IMR-90 (cell line): ENCODE results near the gene MCTP1. TPM values are rescaled to one million over a fixed set of nuclear protein-coding genes. Genes with fewer than 3 reads are reported as not detected.

Experiments used
- ATAC-seq: fragments of 200-7000 bp; cut with Tn5 transposase; 2 replicates; pipeline ENCODE4 v1.9.1; 2020; ENCODE audit warnings: low read depth, mild to moderate bottlenecking, moderate library complexity
- BruUV-seq: library from RNA; stranded (reverse); fragments of 400-500 nt; replicated peaks from 2 replicates; lab custom pipeline; 2021; lab: Mats Ljungman, UMichigan
- CTCF ChIA-PET: fragments of 300-600 bp; formaldehyde crosslinking; extraction: SDS; loops from one replicate; lab custom pipeline; 2021; ENCODE audit warnings: antibody characterized with exemption; lab: Yijun Ruan, JAX
- POLR2A ChIA-PET: fragments of 300-600 bp; sonication (Branson Sonifier 250); formaldehyde crosslinking; loops from one replicate; lab custom pipeline; 2022; ENCODE audit warnings: antibody characterized with exemption; ENCODE audit not compliant: unreplicated experiment; lab: Charles Lee
- DNase-seq: peaks from one replicate; pipeline ENCODE4 v3.0.0; 2013
- H2AFZ ChIP-seq: replicated peaks from 2 replicates; pipeline ENCODE3; 2013; ENCODE audit warnings: low read length, mild to moderate bottlenecking; ENCODE audit not compliant: poor library complexity
- H2AK5ac ChIP-seq: 2 replicates; pipeline ENCODE4 v1.6.1; 2013; ENCODE audit warnings: low read depth, low read length, inconsistent platforms
- H2AK9ac ChIP-seq: replicated peaks from 2 replicates; pipeline ENCODE3; 2013; ENCODE audit warnings: mild to moderate bottlenecking, low read depth, low read length, moderate library complexity; ENCODE audit not compliant: poor library complexity
- H2BK120ac ChIP-seq: 2 replicates; pipeline ENCODE4 v1.6.1; 2013; ENCODE audit warnings: low read depth, low read length, inconsistent platforms
- H2BK15ac ChIP-seq: 3 replicates; pipeline ENCODE4 v1.6.1; 2013; ENCODE audit warnings: low read depth, low read length, inconsistent platforms
- H2BK20ac ChIP-seq: 2 replicates; pipeline ENCODE4 v1.6.1; 2013; ENCODE audit warnings: low read depth, mild to moderate bottlenecking, inconsistent platforms, low read length, moderate library complexity
- H2BK5ac ChIP-seq: 2 replicates; pipeline ENCODE4 v1.6.1; 2013; ENCODE audit warnings: mild to moderate bottlenecking, low read depth, low read length, inconsistent platforms; ENCODE audit not compliant: poor library complexity, severe bottlenecking
- H3K14ac ChIP-seq: replicated peaks from 2 replicates; pipeline ENCODE4 v1.6.1; 2013; ENCODE audit warnings: low read depth, low read length, inconsistent platforms
- H3K18ac ChIP-seq: 2 replicates; pipeline ENCODE4 v1.6.1; 2013; ENCODE audit warnings: low read depth, low read length, control low read depth
- H3K23ac ChIP-seq: 2 replicates; pipeline ENCODE4 v1.6.1; 2013; ENCODE audit warnings: low read depth, low read length, inconsistent platforms
- H3K27ac ChIP-seq: 2 replicates; pipeline ENCODE4 v1.5.1; 2013; ENCODE audit warnings: mild to moderate bottlenecking, control low read depth, low read length; ENCODE audit not compliant: insufficient read depth
- H3K27me3 ChIP-seq: 2 replicates; pipeline ENCODE4 v1.6.1; 2013; ENCODE audit warnings: low read length; ENCODE audit not compliant: control insufficient read depth, insufficient read depth
- H3K36me3 ChIP-seq: 2 replicates; pipeline ENCODE4 v1.6.1; 2013; ENCODE audit warnings: low read length, mixed read lengths; ENCODE audit not compliant: control insufficient read depth, insufficient read depth
- H3K4ac ChIP-seq: 2 replicates; pipeline ENCODE4 v1.6.1; 2013; ENCODE audit warnings: low read depth, low read length, inconsistent platforms
- H3K4me1 ChIP-seq: 2 replicates; pipeline ENCODE4 v1.6.1; 2013; ENCODE audit warnings: low read length, mixed read lengths; ENCODE audit not compliant: control insufficient read depth, insufficient read depth
- H3K4me2 ChIP-seq: 2 replicates; pipeline ENCODE4 v1.6.1; 2013; ENCODE audit warnings: low read depth, mild to moderate bottlenecking, control low read depth, low read length, moderate library complexity
- H3K4me3 ChIP-seq: 2 replicates; pipeline ENCODE4 v1.5.1; 2013; ENCODE audit warnings: low read depth, mild to moderate bottlenecking, control low read depth, low read length, moderate library complexity; ENCODE audit not compliant: insufficient read depth
- H3K56ac ChIP-seq: 2 replicates; pipeline ENCODE4 v1.6.1; 2013; ENCODE audit warnings: low read length, inconsistent platforms; ENCODE audit not compliant: insufficient read depth; ENCODE audit errors: extremely low read depth
- H3K79me1 ChIP-seq, 2 experiments: 2 replicates each; pipeline ENCODE4 v1.6.1; 2013; ENCODE audit warnings: low read length in 2 of 2, inconsistent platforms in 1 of 2, low read depth in 1 of 2
- H3K9ac ChIP-seq: 2 replicates; pipeline ENCODE4 v1.6.1; 2013; ENCODE audit warnings: low read depth, low read length, control low read depth
- H3K9me1 ChIP-seq: 2 replicates; pipeline ENCODE4 v1.6.1; 2013; ENCODE audit warnings: low read length, inconsistent platforms; ENCODE audit not compliant: insufficient read depth
- H3K9me3 ChIP-seq: 2 replicates; pipeline ENCODE4 v1.6.1; 2013; ENCODE audit warnings: low read length; ENCODE audit not compliant: control insufficient read depth, insufficient read depth
- H4K20me1 ChIP-seq: 2 replicates; pipeline ENCODE4 v1.6.1; 2013; ENCODE audit warnings: low read length, inconsistent platforms; ENCODE audit not compliant: insufficient read depth
- H4K5ac ChIP-seq: 2 replicates; pipeline ENCODE4 v1.6.1; 2013; ENCODE audit warnings: mild to moderate bottlenecking, low read depth, low read length, control low read depth
- H4K8ac ChIP-seq, 2 experiments: 2 replicates each; pipeline ENCODE4 v1.6.1; 2013; ENCODE audit warnings: low read depth in 2 of 2, low read length in 2 of 2, control low read depth in 1 of 2, inconsistent platforms in 1 of 2
- H4K91ac ChIP-seq: 2 replicates; pipeline ENCODE4 v1.6.1; 2013; ENCODE audit warnings: low read depth, low read length, inconsistent platforms; ENCODE audit not compliant: insufficient read depth
- BHLHE40 ChIP-seq: fragments of 150-350 bp; IDR thresholded peaks from 2 replicates; pipeline ENCODE4 v1.6.1; 2016; ENCODE audit warnings: mild to moderate bottlenecking, low read depth, low read length
- CEBPB ChIP-seq: IDR thresholded peaks from 2 replicates; pipeline ENCODE4 v1.6.1; 2012; ENCODE audit warnings: low read depth, low read length, improper control_type of control experiment
- CHD1 ChIP-seq: IDR thresholded peaks from 2 replicates; pipeline ENCODE4 v1.6.1; 2012; ENCODE audit warnings: low read depth, low read length, improper control_type of control experiment
- CTCF ChIP-seq: conservative IDR thresholded peaks from 2 replicates; pipeline ENCODE4 v1.5.1; 2012; ENCODE audit warnings: mild to moderate bottlenecking, low read depth, low read length, improper control_type of control experiment
- ELK1 ChIP-seq: fragments of 150-350 bp; IDR thresholded peaks from 2 replicates; pipeline ENCODE4 v1.6.1; 2016; ENCODE audit warnings: low read depth, mild to moderate bottlenecking, low read length, moderate library complexity, borderline replicate concordance
- FOS ChIP-seq: fragments of 150-350 bp; IDR thresholded peaks from 2 replicates; pipeline ENCODE4 v1.6.1; 2016; ENCODE audit warnings: low read depth, low read length
- MAFK ChIP-seq: IDR thresholded peaks from 2 replicates; pipeline ENCODE4 v1.6.1; 2012; ENCODE audit warnings: low read depth, low read length, improper control_type of control experiment
- MAZ ChIP-seq: IDR thresholded peaks from 2 replicates; pipeline ENCODE4 v1.6.1; 2012; ENCODE audit warnings: low read depth, mild to moderate bottlenecking, low read length, improper control_type of control experiment, moderate library complexity, borderline replicate concordance
- MXI1 ChIP-seq: IDR thresholded peaks from 2 replicates; pipeline ENCODE4 v1.6.1; 2012; ENCODE audit warnings: low read depth, mild to moderate bottlenecking, low read length, moderate library complexity, borderline replicate concordance
- NFE2L2 ChIP-seq: fragments of 150-350 bp; IDR thresholded peaks from 2 replicates; pipeline ENCODE4 v1.6.1; 2016; ENCODE audit warnings: low read depth, mild to moderate bottlenecking, low read length
- POLR2A ChIP-seq: IDR thresholded peaks from 2 replicates; pipeline ENCODE4 v1.6.1; 2012; ENCODE audit warnings: mild to moderate bottlenecking, low read depth, low read length
- RAD21 ChIP-seq: IDR thresholded peaks from 2 replicates; pipeline ENCODE4 v1.6.1; 2012; ENCODE audit warnings: low read length, improper control_type of control experiment
- RCOR1 ChIP-seq: IDR thresholded peaks from 2 replicates; pipeline ENCODE4 v1.6.1; 2012; ENCODE audit warnings: mild to moderate bottlenecking, low read length, improper control_type of control experiment; ENCODE audit not compliant: insufficient replicate concordance
- RFX5 ChIP-seq: IDR thresholded peaks from 2 replicates; pipeline ENCODE4 v1.8.0; 2012; ENCODE audit warnings: low read depth, mild to moderate bottlenecking, low read length, moderate library complexity
- SMC3 ChIP-seq: fragments of 150-350 bp; IDR thresholded peaks from 2 replicates; pipeline ENCODE4 v1.6.1; 2016; ENCODE audit warnings: low read depth, mild to moderate bottlenecking, antibody characterized with exemption, low read length, moderate library complexity
- WGBS, 2 experiments: methylation state at CpG; one replicate each; pipeline versions ENCODE4 v1.1.5 to v1.1.7; 2013; ENCODE audit warnings: missing lambda C conversion rate in 2 of 2; ENCODE audit not compliant: insufficient read length in 1 of 2; ENCODE audit errors: extremely low coverage in 2 of 2; 5-methylcytosine and 5-hydroxymethylcytosine counted together
- dilution Hi-C: fragments of 300-500 bp; cut with HindIII; formaldehyde crosslinking; loops from one replicate; pipeline ENCODE4 v1.14.3; 2018; ENCODE audit warnings: low sequenced_read_pairs; ENCODE audit not compliant: unreplicated experiment
- in situ Hi-C: fragments of 300-500 bp; cut with MboI; formaldehyde crosslinking; loops from 3 replicates; pipeline ENCODE4 v1.14.3; 2019; ENCODE audit warnings: low sequenced_read_pairs, inconsistent platforms, mixed read lengths
- intact Hi-C: fragments of 100-400 bp; cut with micrococcal nuclease; formaldehyde crosslinking; loops from 2 replicates; pipeline ENCODE4 v1.10.0; 2022
- polyA plus RNA-seq, 3 experiments: library from polyadenylated mRNA; depleted of rRNA; stranded (reverse); fragments of >200 nt; gene quantifications; 2 replicates each; pipeline ENCODE4 v1.2.3, GENCODE V29; 2012; ENCODE audit warnings: low replicate concordance in 1 of 3
- total RNA-seq: library from RNA; depleted of rRNA; stranded (reverse); fragments of >200 nt; gene quantifications from 2 replicates; pipeline ENCODE4 v1.2.3, GENCODE V29; 2012
- TF ChIP-seq, protein P1 (sequence below): fragments of 150-350 bp; IDR thresholded peaks from 2 replicates; pipeline ENCODE4 v1.6.1; 2017; ENCODE audit warnings: mild to moderate bottlenecking, antibody characterized with exemption, low read length, low read depth

Gene MCTP1
- total and polyA plus RNA-seq, 2 of the 4 experiments (the other 2 are of a cell fraction) = 0.21 TPM; not detected in 1

DNA sequence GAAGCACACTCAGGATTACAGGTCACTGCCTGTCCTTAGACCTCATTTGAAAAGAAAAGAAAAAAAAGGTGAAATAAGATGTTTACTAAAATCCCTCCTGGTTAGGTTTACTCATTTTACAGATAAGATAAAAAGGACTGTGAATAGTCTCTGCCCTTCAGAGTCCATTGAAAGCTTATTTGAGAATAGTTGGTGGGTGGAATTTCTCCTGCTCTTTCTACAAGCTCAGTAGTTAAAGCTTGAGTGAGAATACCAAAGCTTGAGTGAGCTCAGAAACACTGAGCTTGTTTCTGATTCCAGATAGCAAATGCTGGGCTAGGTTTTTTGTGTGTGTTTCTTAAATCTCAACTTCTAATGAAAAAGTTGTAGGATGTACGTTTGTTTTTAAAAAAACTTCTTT lies 559.8 kb downstream of the MCTP1 start:
- Histone ChIP-seq H3K27me3 (no peaks in the 10 kb centered on the region), H2BK15ac (no peak overlapping the region), H3K56ac (no peak overlapping the region), H3K18ac (no peak overlapping the region), H3K4ac (no peak overlapping the region), H4K8ac (no peak overlapping the region), H2BK5ac (no peak overlapping the region), H3K9me3 (no peaks in the 10 kb centered on the region), H3K9ac (no peak overlapping the region), H4K20me1 (no peaks in the 10 kb centered on the region), H3K14ac (no peak overlapping the region), H2AK5ac (no peak overlapping the region), H4K91ac (no peak overlapping the region), H3K4me1 (no peaks in the 10 kb centered on the region), H3K79me1 (no peaks in the 10 kb centered on the region), H3K27ac (no peak overlapping the region), H2BK20ac (no peak overlapping the region), H2BK120ac (no peak overlapping the region), H3K4me3 (no peak overlapping the region), H2AFZ (no peak overlapping the region), H3K36me3 (no peaks in the 10 kb centered on the region), H2AK9ac (no peak overlapping the region), H3K23ac (no peak overlapping the region), H3K4me2 (no peak overlapping the region), H3K9me1 (no peaks in the 10 kb centered on the region), H4K5ac (no peak overlapping the region)
- ChIA-PET POLR2A (no interaction called here), CTCF (interaction anchor here (1.5 kb wide), 1 partner anchor 22 kb away, joined by 3 read pairs; no protein-coding TSS in a partner anchor)
- BruUV-seq = no TSS peak
- WGBS, 2 experiments = no CpG with 5 or more reads among the region's 1 CpG
- ATAC-seq (no peak), DNase-seq (no peak)
- intact Hi-C loops = no loop called here
- in situ Hi-C loops = no loop called here
- dilution Hi-C loops = no loop called here
- TF ChIP-seq POLR2A (no peak), NFE2L2 (no peak), MXI1 (no peak), BHLHE40 (no peak), RFX5 (no peak), CHD1 (no peak), CEBPB (no peak), CTCF (no peak), ELK1 (no peak), MAZ (no peak), SMC3 (no peak), MAFK (no peak), FOS (no peak), RCOR1 (no peak), RAD21 (no peak)
- TF ChIP-seq, protein P1, sequence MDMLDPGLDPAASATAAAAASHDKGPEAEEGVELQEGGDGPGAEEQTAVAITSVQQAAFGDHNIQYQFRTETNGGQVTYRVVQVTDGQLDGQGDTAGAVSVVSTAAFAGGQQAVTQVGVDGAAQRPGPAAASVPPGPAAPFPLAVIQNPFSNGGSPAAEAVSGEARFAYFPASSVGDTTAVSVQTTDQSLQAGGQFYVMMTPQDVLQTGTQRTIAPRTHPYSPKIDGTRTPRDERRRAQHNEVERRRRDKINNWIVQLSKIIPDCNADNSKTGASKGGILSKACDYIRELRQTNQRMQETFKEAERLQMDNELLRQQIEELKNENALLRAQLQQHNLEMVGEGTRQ = no peak
